A549 (cell line): ENCODE measurements around the gene MAGI1. TPM values are rescaled to one million over a fixed set of nuclear protein-coding genes. Genes with fewer than 3 reads are reported as not detected.

ENCODE experiments used
- ATAC-seq, 2 experiments: fragments of 200-7000 bp in 1 of 2; fragments of >200 bp in 1 of 2; cut with Nextera tagmentation in 1 of 2; cut with Tn5 transposase in 1 of 2; 3 replicates each; pipeline versions ENCODE4 v1.8.0 to v1.9.1; 2018 to 2020; ENCODE audit warnings: mild to moderate bottlenecking in 1 of 2, moderate library complexity in 1 of 2
- CTCF ChIA-PET: fragments of 300-600 bp; sonication (Branson Sonifier 250); formaldehyde crosslinking; extraction: SDS; loops from one replicate; lab custom pipeline; 2021; ENCODE audit warnings: antibody characterized with exemption, inconsistent platforms; lab: Yijun Ruan, JAX
- POLR2A ChIA-PET: fragments of 350-600 bp; formaldehyde crosslinking; extraction: SDS; loops from one replicate; lab custom pipeline; 2021; ENCODE audit warnings: antibody characterized with exemption, inconsistent platforms; lab: Yijun Ruan, JAX
- DNase-seq, 2 experiments: peaks; one replicate each; pipeline versions ENCODE4 v3.0.0 to v3.0.0-alpha.2; 2011 to 2016; ENCODE audit warnings: low read depth in 1 of 2, low spot score in 1 of 2
- FAIRE-seq: peaks from 2 replicates; lab custom pipeline; 2011; peaks lifted over from hg19 to GRCh38; lab: Jason Lieb, UNC
- H3K27ac ChIP-seq, 2 experiments: fragments of >200 bp; sonication (Bioruptor Twin); formaldehyde crosslinking; 3 replicates each; pipeline ENCODE4 v1.5.1; 2016 to 2017
- H3K4me1 ChIP-seq: fragments of >200 bp; sonication (Bioruptor Twin); formaldehyde crosslinking; 3 replicates; pipeline ENCODE4 v1.6.1; 2016
- H3K4me2 ChIP-seq: fragments of >200 bp; sonication (Bioruptor Twin); formaldehyde crosslinking; 3 replicates; pipeline ENCODE4 v1.6.1; 2016
- H3K4me3 ChIP-seq: fragments of >200 bp; sonication (Bioruptor Twin); formaldehyde crosslinking; 3 replicates; pipeline ENCODE4 v1.5.1; 2016
- H3K9me3 ChIP-seq: fragments of >200 bp; sonication (Bioruptor Twin); formaldehyde crosslinking; 3 replicates; pipeline ENCODE4 v1.6.1; 2016
- BHLHE40 ChIP-seq: IDR thresholded peaks from 2 replicates; pipeline ENCODE4 v1.6.1; 2012; ENCODE audit warnings: low read depth, low read length, inconsistent platforms
- E2F6 ChIP-seq: IDR thresholded peaks from 2 replicates; pipeline ENCODE4 v1.6.1; 2012; ENCODE audit warnings: low read depth, borderline replicate concordance
- EHMT2 ChIP-seq: fragments of 200-600 bp; sonication (generic); IDR thresholded peaks from 2 replicates; pipeline ENCODE4 v1.6.1; 2016; ENCODE audit warnings: antibody characterized with exemption, low read depth, mild to moderate bottlenecking, moderate library complexity
- FOSB ChIP-seq: fragments of 250-450 bp; sonication (Bioruptor Pico); IDR thresholded peaks from 2 replicates; pipeline ENCODE4 v1.5.0; 2020; ENCODE audit warnings: mild to moderate bottlenecking, moderate library complexity
- HES2 ChIP-seq: fragments of >200 bp; sonication (Bioruptor Twin); formaldehyde crosslinking; IDR thresholded peaks from 2 replicates; pipeline ENCODE4 v1.6.1; 2016
- PHF8 ChIP-seq: fragments of 200-600 bp; sonication (generic); IDR thresholded peaks from 2 replicates; pipeline ENCODE4 v1.6.1; 2016; ENCODE audit warnings: low read depth, mild to moderate bottlenecking, antibody characterized with exemption, moderate library complexity, borderline replicate concordance
- RAD21 ChIP-seq, 2 experiments: fragments of >200 bp in 1 of 2; sonication (Bioruptor Twin) in 1 of 2; formaldehyde crosslinking in 1 of 2; IDR thresholded peaks in 1 of 2; conservative IDR thresholded peaks in 1 of 2; 2 replicates in 1 of 2; 3 replicates in 1 of 2; pipeline ENCODE4 v1.6.1; 2012 to 2018; ENCODE audit warnings: inconsistent platforms in 1 of 2
- REST ChIP-seq: fragments of 200-600 bp; sonication (generic); IDR thresholded peaks from 2 replicates; pipeline ENCODE4 v1.6.1; 2016; ENCODE audit warnings: antibody characterized with exemption, mild to moderate bottlenecking, moderate library complexity
- RNF2 ChIP-seq: fragments of 200-600 bp; sonication (generic); IDR thresholded peaks from 2 replicates; pipeline ENCODE4 v1.6.1; 2016; ENCODE audit warnings: low read depth, mild to moderate bottlenecking, antibody characterized with exemption, moderate library complexity, borderline replicate concordance
- ZC3H11A ChIP-seq: fragments of 450-650 bp; IDR thresholded peaks from 2 replicates; pipeline ENCODE4 v1.6.1; 2014; ENCODE audit warnings: antibody characterized with exemption, mild to moderate bottlenecking
- WGBS: methylation state at CpG from one replicate; pipeline ENCODE4 v1.1.6; 2017; ENCODE audit errors: missing lambda C conversion rate; 5-methylcytosine and 5-hydroxymethylcytosine counted together
- polyA plus RNA-seq, 4 experiments: library from polyadenylated mRNA; depleted of rRNA in 3 of 4; stranded (reverse); fragments of >200 nt; fragmentation: RNase III in 1 of 4; extraction: RNeasy Plus Mini Kit Qiagen cat#74134 plus additional on column Dnase treatment in 1 of 4; gene quantifications; 2 replicates in 3 of 4; 3 replicates in 1 of 4; pipeline ENCODE4 v1.2.3, GENCODE V29; 2011 to 2017

The MAGI1 gene
- polyA plus RNA-seq, 2 of the 4 experiments (the other 2 are of a cell fraction) = 4.7 to 6.6 TPM

- TF ChIP-seq REST (no peak), RAD21 (conservative IDR thresholded peaks at IDR 0.05 in 1 of 2, IDR thresholded peaks at IDR 0.05 in 1 of 2) (no peak), E2F6 (no peak)
- TF ChIP-seq, all 56 proteins: peak for 0
Measured at GRCh38 chr3:65875393-65876027, 163.2 kb downstream of the MAGI1 start (continued).

GRCh38 chr3:65873869-65874268 is 164.8 kb downstream of the MAGI1 start:
- Histone ChIP-seq H3K27ac (no peak overlapping the region), H3K4me2 (no peak overlapping the region), H3K9me3 (no peaks in the 10 kb centered on the region), H3K4me1 (no peaks in the 10 kb centered on the region), H3K4me3 (no peak overlapping the region)
- FAIRE-seq (no peak), ATAC-seq (no peak), DNase-seq (no peak)
- TF ChIP-seq RNF2 = no peak
- TF ChIP-seq HES2 = no peak
- no peak for TF ChIP-seq REST
- TF ChIP-seq FOSB (CRISPR knock-in tag) = no peak
- TF ChIP-seq EHMT2 = no peak
- TF ChIP-seq ZC3H11A = no peak
- TF ChIP-seq BHLHE40 = no peak
- CTCF ChIA-PET = no interaction called here
- WGBS = 86% methylated on average over 3 of the region's 3 CpGs
- POLR2A ChIA-PET = no interaction called here

- no peak for FAIRE-seq
- TF ChIP-seq PHF8 = no peak
- peak; percentile 80 for TF ChIP-seq REST
- TF ChIP-seq, all 56 proteins: peak for 1
- ChIA-PET CTCF (interaction anchor here (0.9 to 1.1 kb wide), 2 partner anchors 10 to 28 kb away, joined by 3 read pairs; no protein-coding TSS in a partner anchor), POLR2A (no interaction called here)
- WGBS = 71% methylated on average over 6 of the region's 6 CpGs
- Histone ChIP-seq H3K9me3 (no peaks in the 10 kb centered on the region), H3K4me2 (no peak overlapping the region), H3K4me3 (no peak overlapping the region), H3K4me1 (no peaks in the 10 kb centered on the region), H3K27ac (no peak overlapping the region)
- ATAC-seq (no peak), DNase-seq (no peak)
Measured at GRCh38 chr3:65873028-65873427, 165.7 kb downstream of the MAGI1 start.
